Activated T-helper 9 cell treated with anti-CD3 and anti-CD28 coated beads, Interleukin-2, amount 50 U/mL, for 16 hours (primary cell): ENCODE results near the gene TBC1D7.
"Not testable (repeated sequence)": the region's sequence is repeated elsewhere in the genome, so short reads cannot be mapped to it uniquely, and the experiment has no call there.

Source experiments
- DNase-seq: peaks from one replicate; pipeline ENCODE4 v3.0.0-alpha.2; 2020; ENCODE audit warnings: low read depth

TBC1D7 gene

GRCh38 chr6:13355999-13356785 is 27.9 kb upstream of the TBC1D7 start:
- DNase-seq, result no peak

GRCh38 chr6:13355043-13355945 is 27.0 kb upstream of the TBC1D7 start:
- no peak for DNase-seq

DNA sequence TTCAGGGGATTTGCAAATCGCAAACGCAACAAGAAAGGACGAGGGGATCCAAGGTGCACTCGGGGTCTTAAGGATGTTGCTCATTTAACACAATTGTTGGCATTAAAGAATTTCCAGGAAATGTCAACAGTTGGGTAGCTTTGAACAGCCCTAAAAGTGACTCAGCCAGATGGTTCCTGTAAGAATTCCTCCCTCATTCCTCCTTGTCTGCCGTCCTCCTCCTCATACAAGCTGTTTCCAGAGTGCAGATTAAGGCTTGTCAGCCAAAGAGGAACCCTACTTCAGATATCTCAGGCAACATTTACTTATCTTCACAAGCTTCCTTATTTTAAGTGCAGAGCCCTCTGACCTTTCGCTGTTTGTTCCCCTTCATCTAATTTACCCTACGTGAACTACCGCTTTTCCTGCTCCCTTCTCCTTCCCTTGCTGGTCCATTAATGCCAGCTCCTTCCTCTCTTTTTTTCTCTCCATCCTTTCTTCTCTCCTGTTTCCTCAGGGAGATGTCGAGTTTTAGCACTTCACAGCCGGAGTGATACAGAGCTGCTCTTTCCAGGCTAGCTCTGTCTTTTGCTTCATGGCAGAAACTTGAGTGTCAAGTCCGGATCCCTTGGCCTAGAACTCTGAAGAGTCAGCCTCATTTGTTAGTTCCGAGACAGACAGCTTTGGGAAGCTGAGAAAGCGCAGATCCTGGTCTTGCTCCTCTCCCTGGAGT is 26.1 kb upstream of the TBC1D7 start:
- no peak for DNase-seq

GRCh38 chr6:13352165-13352564 is 23.8 kb upstream of the TBC1D7 start:
- no peak for DNase-seq

DNA sequence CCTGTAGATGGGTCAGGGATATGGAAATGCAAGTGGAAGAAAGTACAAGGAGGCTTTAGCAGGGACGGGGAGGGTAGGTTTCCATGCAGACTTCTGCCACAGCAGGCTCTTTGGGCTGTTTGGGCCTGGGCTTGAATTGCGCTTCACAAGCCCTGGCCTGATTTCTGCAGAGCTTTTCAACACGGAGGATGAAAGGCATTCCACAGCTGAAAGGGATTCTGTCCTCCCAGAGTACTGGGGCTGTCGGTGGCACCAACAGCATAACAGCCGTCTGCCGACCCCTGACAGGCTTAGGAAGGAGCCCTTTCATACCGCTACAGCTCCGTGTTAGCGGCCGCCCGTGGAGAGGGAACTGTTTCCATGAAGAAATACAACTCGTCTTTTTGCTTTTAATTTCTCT is 22.9 kb upstream of the TBC1D7 start:
- DNase-seq, result no peak

- DNase-seq, result no peak
Observed at GRCh38 chr6:13349811-13350506, 21.6 kb upstream of the TBC1D7 start.

GRCh38 chr6:13348334-13349113 is 20.2 kb upstream of the TBC1D7 start:
- DNase-seq, result no peak

GRCh38 chr6:13346245-13346644 is 17.9 kb upstream of the TBC1D7 start:
- no peak for DNase-seq

DNA sequence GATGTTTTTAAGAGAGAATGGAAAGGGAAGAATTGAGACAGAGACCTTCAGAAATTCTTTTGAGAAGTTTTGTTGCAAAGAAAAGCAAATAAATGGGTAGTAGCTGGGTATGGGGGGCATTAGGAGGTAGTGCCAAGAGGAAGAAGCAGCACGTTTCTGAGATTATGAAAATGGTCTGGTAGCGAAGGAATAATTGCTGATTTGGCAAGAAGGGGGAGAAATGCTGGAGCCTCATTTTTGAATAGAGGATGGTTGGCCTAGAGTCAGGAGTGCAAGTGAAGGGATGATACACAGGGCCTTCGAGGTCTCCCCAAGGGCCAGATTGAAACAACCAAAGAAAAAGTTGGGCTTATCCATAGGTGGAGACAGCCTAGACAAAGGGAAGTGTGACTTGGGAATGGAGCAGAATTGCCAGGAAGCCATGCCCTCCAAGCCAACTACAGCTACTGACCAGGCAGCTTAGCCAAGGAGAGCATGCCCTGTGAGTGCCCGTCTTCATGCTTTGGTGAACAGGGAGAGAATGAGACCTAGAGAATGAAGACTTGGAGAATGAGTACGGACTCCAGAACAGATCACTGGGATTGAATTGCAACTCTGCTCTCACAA is 14.2 kb upstream of the TBC1D7 start:
- no peak for DNase-seq

GRCh38 chr6:13339863-13340630 is 11.7 kb upstream of the TBC1D7 start:
- no peak for DNase-seq

- DNase-seq, result no peak
Observed at GRCh38 chr6:13338038-13338437, 9.7 kb upstream of the TBC1D7 start.

DNA sequence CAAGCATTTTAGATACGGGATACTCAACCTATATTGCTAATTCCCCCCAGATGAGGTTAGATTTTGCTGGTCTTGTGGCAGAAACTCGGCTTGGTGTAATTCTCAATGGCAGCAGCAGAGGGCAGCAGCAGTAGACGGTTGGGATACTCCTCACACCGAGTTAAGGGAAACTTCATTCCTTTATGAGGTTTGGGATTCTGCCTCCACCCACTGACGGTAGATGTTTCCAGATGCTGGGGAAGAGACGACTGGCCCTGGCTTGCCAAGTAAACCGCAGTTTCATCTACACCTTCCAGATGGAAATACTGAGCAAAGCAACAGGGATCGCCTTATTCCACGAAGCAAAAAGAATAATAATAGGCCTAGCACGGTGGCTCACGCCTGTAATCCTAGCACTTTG is 8.2 kb upstream of the TBC1D7 start:
- peak; percentile 38 for DNase-seq

DNA sequence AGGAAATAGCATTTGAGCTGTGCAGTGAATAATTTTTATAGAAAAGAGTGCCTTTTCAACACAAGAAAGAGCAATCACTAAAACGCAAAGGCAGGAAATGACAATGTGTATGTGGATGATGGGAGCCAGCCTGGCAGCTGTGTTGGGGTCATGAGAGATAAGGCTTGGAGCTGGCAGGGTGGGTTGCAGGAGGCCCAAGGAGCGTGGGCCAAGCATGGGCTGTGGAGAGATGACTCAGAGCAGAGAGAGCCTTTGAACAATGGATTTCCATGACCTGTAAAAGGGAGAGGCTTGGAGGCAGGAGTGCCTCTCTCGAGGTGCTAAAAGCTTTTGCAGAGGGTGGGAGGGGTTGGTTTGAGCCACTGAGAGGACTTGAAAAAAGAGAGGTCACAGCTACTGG is 6.6 kb upstream of the TBC1D7 start:
- no peak for DNase-seq

DNA sequence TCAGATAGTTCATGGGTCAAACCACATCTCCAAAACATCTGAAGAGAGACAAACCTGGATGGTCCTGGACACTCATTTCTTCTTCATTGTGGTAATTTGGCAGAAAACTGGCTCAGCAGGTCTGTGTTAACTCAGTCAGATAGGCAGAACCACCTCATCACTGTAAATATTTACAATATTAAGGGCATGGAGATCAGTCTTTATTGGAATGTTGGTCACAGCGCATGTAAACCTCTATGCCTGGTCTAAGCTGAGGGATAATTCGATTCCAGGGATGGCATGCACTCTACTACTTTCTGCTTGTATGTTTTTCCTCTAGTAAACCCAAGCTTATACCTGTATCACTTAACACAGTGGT is 4.0 kb upstream of the TBC1D7 start:
- no peak for DNase-seq

DNA sequence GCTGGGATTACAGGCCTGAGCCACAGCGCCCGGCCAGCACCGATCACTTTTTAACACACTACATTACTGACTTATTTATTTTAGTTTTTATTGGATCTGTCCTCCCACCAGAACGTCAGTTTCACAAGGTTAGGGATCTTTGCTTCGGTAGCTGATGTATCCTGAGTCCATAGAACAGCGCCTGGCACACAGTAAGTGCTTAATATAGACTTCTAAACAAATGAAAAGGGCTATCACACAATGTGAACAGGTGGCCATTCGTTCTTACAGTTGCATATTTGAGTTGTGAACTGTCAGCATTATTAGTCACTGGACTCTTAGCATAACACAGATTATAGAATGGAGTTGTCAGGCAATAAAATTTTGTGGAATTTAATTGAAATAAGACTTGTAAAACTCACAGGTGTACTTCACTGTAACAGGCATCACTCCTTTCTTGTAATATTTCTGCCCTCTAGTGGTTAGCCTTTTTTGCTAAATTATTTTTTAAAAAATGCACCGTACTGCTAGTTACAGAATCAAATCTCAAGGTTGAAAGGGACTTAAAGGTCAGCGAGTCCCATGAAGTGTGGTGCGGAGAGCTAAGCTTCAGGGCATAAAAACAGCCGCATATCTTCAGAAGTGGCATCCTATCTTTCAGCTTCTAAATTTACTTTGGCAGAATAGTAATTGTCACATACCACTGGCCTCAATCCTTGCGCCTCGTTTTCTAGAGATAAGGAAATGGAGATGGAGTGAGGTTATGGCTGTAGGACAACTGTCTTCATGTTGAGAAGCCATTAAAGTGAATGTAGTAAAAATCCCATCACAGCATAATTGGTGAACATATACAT is 3.4 kb upstream of the TBC1D7 start:
- no peak for DNase-seq

GRCh38 chr6:13328875-13329183 is 492 bp upstream of the TBC1D7 start:
- no peak for DNase-seq

- no peak for DNase-seq
Observed at GRCh38 chr6:13327691-13328075, 654 bp downstream of the TBC1D7 start.

DNA sequence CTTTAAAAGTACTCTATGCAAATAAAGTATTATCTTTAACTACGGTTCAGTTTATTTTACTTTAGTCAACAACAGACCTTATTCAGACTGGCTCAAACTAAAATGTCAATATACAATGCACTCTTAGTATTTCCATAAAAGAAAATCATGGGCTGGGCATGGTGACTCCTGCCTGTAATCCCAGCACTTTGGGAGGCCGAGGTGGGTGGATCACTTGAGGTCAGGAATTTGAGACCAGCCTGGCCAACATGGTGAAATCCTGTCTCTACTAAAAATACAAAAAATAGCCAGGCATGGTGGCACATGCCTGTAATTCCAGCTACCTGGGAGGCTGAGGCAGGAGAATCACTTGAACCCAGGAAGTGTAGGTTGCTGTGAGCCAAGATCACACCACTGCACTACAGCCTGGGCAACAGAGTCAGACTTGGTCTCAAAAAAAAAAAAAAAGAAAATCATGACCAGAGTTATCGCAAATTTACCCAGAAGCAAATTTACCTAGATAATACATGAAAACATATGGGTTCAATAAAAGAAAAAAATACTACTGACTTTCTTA is 2.2 kb downstream of the TBC1D7 start:
- DNase-seq, result not testable (repeated sequence)
